Large intestine (tissue), 3 donors: ENCODE results near the gene FOXL2NB. TPM values are rescaled to one million over a fixed set of nuclear protein-coding genes. Genes with fewer than 3 reads are reported as not detected.

Experiments used
- DNase-seq, 2 donors: peaks; one replicate each; pipeline versions ENCODE4 v3.0.0 to v3.0.0-alpha.2; 2013
- H3K27ac ChIP-seq: one replicate; pipeline ENCODE4 v1.5.1; 2013; ENCODE audit warnings: low read length
- H3K27me3 ChIP-seq: 2 replicates; pipeline ENCODE4 v1.6.1; 2013; ENCODE audit warnings: low read length; ENCODE audit not compliant: control insufficient read depth, insufficient read depth
- H3K36me3 ChIP-seq: 2 replicates; pipeline ENCODE4 v1.6.1; 2013; ENCODE audit warnings: low read length; ENCODE audit not compliant: control insufficient read depth, insufficient read depth
- H3K4me1 ChIP-seq: one replicate; pipeline ENCODE4 v1.6.1; 2013; ENCODE audit warnings: low read length; ENCODE audit not compliant: control insufficient read depth, insufficient read depth
- H3K4me3 ChIP-seq: one replicate; pipeline ENCODE4 v1.5.1; 2013; ENCODE audit warnings: low read length
- H3K9me3 ChIP-seq: one replicate; pipeline ENCODE4 v1.6.1; 2013; ENCODE audit warnings: mild to moderate bottlenecking, low read depth, low read length, moderate library complexity; ENCODE audit not compliant: control insufficient read depth
- WGBS: methylation state at CpG from one replicate; pipeline ENCODE4 v1.1.5; 2013; ENCODE audit warnings: low lambda C conversion rate; ENCODE audit not compliant: insufficient coverage; 5-methylcytosine and 5-hydroxymethylcytosine counted together
- polyA plus RNA-seq: library from polyadenylated mRNA; unstranded; fragments of 120-200 nt; gene quantifications from one replicate; pipeline ENCODE4 v1.2.1, GENCODE V29; 2013

FOXL2NB gene
- polyA plus RNA-seq, 1 donor: not detected

DNA sequence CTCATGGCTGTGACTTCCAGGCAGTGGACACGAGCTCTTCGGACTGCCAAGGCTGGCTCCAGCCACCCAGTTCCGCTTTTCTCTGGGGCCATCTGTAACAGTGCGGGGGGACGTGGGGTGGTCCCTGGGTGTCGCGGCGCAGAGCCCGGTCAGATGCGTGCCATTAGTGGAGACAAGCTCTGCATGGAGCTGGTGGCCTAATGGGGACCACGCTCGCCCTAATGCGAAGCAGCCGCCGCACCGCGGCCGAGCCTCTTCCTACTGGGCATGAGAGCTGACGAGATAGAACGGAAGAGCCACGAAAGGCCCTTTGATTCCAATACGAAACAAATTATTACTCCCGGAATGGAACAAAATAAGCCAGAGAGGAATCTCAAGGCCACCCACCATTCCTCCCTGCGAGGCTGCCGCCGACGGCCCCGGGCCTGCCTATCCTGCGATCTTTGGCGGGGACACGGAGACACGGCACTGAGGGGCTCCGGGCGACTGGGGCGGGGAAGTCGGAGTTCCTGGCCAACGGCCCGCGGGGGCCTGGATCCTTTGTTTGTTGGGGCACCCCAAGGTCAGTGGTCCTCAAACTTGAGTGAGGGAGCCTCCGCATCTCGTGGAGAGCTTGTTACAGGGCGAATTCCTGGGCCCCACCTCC is 18.2 kb upstream of the FOXL2NB start:
- DNase-seq: no peak
- peaks cover 31% of the 10 kb centered on the region for H3K27me3 ChIP-seq
- H3K27ac ChIP-seq: no peak overlapping the region
- H3K4me3 ChIP-seq: no peak overlapping the region
- H3K9me3 ChIP-seq: no peaks in the 10 kb centered on the region
- WGBS: no CpG with 5 or more reads among the region's 42 CpGs
- no peaks in the 10 kb centered on the region for H3K4me1 ChIP-seq
- H3K36me3 ChIP-seq: no peaks in the 10 kb centered on the region

GRCh38 chr3:138933068-138933668 is 13.8 kb upstream of the FOXL2NB start:
- Histone ChIP-seq H3K36me3 (no peaks in the 10 kb centered on the region), H3K27me3 (peaks cover 69% of the 10 kb centered on the region), H3K27ac (no peak overlapping the region), H3K9me3 (peaks cover 11% of the 10 kb centered on the region), H3K4me3 (no peak overlapping the region), H3K4me1 (peaks cover 14% of the 10 kb centered on the region)
- WGBS: no CpG with 5 or more reads among the region's 4 CpGs
- DNase-seq: no peak

DNA sequence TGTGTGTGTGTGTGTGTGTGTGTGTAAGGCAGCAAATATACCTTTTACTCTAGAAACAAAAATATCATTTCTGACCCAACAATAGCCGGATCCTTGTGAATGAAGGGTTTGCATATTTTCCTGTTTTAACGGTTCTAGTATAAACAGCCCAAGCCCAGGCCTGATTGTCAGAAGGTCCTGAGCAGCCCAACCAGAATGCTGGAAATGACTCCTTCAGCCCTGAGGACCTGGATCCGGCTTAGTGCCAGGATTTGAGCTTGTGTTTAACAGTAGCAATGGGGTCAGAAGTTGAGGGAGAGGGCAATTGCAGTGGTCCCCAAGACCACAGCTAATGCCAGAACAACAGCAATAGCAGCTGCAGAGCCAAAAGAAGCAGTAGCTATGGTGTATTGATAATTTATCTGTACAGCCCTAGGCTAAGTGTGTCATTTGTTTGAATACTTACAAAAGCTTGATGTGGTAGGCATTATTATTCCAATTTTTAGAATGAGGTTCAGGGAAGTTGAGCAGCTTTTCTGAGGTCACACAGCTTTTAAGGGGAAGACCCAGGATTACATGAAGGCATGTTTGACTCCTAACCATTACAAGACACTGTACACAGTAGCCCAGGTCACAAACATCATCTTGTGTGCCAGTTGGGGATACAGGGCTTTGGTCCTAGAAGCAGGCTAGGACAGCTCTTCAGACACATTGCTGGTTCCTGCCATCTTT is 12.9 kb upstream of the FOXL2NB start:
- H3K4me3 ChIP-seq: no peak overlapping the region
- H3K36me3 ChIP-seq: no peaks in the 10 kb centered on the region
- no peak overlapping the region for H3K27ac ChIP-seq
- H3K9me3 ChIP-seq: peaks cover 15% of the 10 kb centered on the region
- H3K27me3 ChIP-seq: peaks cover 72% of the 10 kb centered on the region
- no peak for DNase-seq
- WGBS: no CpG with 5 or more reads among the region's 3 CpGs
- H3K4me1 ChIP-seq: peaks cover 14% of the 10 kb centered on the region

DNA sequence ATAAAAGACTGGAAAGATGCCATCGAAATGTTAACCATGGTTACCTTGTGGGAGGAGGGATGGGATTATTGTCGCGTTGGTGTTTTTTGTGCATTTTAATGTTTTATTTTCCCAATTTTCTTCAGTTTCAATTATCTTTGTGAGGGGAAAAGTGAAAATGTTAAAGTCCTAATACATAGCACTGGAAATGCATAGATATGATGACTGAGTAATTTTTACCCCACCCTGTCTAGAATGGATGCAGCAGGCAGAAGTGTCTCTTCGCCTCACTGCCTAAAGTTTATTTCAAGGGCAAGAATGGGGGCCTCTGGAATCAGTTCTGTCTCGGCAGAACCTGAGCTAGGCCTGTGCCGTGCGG is 11.5 kb upstream of the FOXL2NB start:
- peaks cover 23% of the 10 kb centered on the region for H3K9me3 ChIP-seq
- H3K4me3 ChIP-seq: no peak overlapping the region
- no peaks in the 10 kb centered on the region for H3K36me3 ChIP-seq
- H3K27me3 ChIP-seq: peaks cover 80% of the 10 kb centered on the region
- H3K27ac ChIP-seq: no peak overlapping the region
- peaks cover 14% of the 10 kb centered on the region for H3K4me1 ChIP-seq
- DNase-seq: no peak
- WGBS: 77% methylated on average over 3 of the region's 7 CpGs

- H3K36me3 ChIP-seq: no peaks in the 10 kb centered on the region
- H3K27me3 ChIP-seq: peaks cover 86% of the 10 kb centered on the region
These were observed 10.9 kb upstream of the FOXL2NB start for GRCh38 chr3:138935863-138936740.

GRCh38 chr3:138936741-138937689 is 10.0 kb upstream of the FOXL2NB start:
- H3K36me3 ChIP-seq: no peaks in the 10 kb centered on the region
- H3K9me3 ChIP-seq: peaks cover 23% of the 10 kb centered on the region
- 20% methylated on average over 1 of the region's 45 CpGs for WGBS
- no peak for DNase-seq
- H3K27ac ChIP-seq: no peak overlapping the region
- H3K27me3 ChIP-seq: peaks cover 93% of the 10 kb centered on the region
- H3K4me3 ChIP-seq: no peak overlapping the region
- H3K4me1 ChIP-seq: peaks cover 14% of the 10 kb centered on the region

More at GRCh38 chr3:138935863-138936740, 10.9 kb upstream of the FOXL2NB start:
- peak overlapping the region; percentile 43 for H3K4me3 ChIP-seq
- DNase-seq: peak; percentile 42 to 60
- H3K9me3 ChIP-seq: peaks cover 23% of the 10 kb centered on the region
- H3K4me1 ChIP-seq: peaks cover 14% of the 10 kb centered on the region
- WGBS: 20% methylated on average over 1 of the region's 58 CpGs
- no peak overlapping the region for H3K27ac ChIP-seq

DNA sequence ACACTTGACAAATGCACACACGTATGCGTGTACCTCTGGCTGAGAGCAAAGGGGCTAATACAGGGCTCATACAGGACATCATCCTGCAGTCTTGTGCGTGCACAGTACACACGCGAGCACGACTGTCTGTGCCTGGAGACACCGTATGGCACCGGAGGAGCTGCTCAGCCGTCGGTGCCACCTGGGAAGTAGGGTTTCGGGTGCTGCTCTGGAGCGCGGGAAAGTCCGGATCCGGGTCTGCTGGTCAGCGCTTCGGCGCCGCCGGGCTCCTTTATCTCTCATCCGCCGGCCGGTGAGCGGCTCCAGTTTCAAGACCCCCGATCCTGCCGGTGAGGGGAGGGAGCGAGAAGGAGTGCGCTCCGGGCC is 9.3 kb upstream of the FOXL2NB start:
- H3K4me3 ChIP-seq: no peak overlapping the region
- WGBS: no CpG with 5 or more reads among the region's 29 CpGs
- peaks cover 23% of the 10 kb centered on the region for H3K9me3 ChIP-seq
- H3K27ac ChIP-seq: no peak overlapping the region
- no peaks in the 10 kb centered on the region for H3K36me3 ChIP-seq
- H3K4me1 ChIP-seq: peaks cover 14% of the 10 kb centered on the region
- peaks cover 99% of the 10 kb centered on the region for H3K27me3 ChIP-seq
- DNase-seq: no peak

DNA sequence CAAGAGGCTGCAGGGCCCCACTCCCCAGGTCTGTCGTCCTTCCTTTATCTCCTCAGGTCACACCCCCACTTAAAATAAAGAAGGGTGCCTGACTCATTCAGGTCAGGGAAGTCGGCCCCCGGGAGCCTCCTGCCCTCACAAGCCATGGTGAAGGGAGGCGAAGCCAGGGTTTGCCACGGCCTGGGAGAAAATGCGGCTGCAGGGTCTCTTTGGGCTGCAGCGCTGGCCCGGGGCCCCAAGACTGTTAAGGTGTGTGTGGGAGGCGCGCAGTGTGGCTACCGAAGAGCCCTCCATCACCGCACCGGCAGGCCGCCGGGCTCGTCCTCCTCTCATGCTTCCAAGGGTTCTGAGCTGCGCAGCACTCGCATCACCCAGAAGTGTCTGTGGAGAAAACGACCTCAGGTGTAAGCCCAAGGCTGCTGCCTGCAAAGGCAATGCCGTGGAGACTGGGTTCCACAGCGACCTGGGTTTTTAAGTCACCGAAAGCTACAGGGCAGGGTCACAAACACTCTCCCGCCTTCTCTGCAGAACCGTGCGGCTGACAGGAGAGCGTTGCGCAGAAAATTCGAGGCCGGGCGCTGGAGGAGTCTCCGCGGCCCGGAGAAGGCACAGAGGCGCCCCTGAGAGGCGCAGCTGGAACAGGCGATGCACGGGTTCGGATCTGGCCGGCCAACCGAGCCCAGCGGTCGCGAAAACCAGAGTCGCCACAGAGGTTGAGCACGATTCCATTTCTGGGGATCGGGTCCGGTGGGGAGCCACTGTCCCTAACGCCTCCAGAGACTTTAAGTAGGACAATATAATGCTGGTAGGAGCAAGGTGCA is 8.8 kb upstream of the FOXL2NB start:
- H3K4me1 ChIP-seq: peaks cover 14% of the 10 kb centered on the region
- no CpG with 5 or more reads among the region's 48 CpGs for WGBS
- no peak for DNase-seq
- H3K9me3 ChIP-seq: peaks cover 26% of the 10 kb centered on the region
- peaks cover 99% of the 10 kb centered on the region for H3K27me3 ChIP-seq
- H3K27ac ChIP-seq: no peak overlapping the region
- no peak overlapping the region for H3K4me3 ChIP-seq
- H3K36me3 ChIP-seq: no peaks in the 10 kb centered on the region
